C4-2B (cell line): ENCODE results near the gene MICU1.

Experiments
- H3K27ac ChIP-seq: fragments of 450-650 bp; 2 replicates; pipeline ENCODE4 v1.5.1; 2017
- CTCF ChIP-seq: fragments of 450-650 bp; conservative IDR thresholded peaks from 2 replicates; pipeline ENCODE4 v1.5.1; 2017; ENCODE audit warnings: mild to moderate bottlenecking
- ZFX ChIP-seq: fragments of 450-650 bp; IDR thresholded peaks from 2 replicates; pipeline ENCODE4 v1.6.1; 2017

MICU1 gene

GRCh38 chr10:72525689-72526088 lies 100.2 kb downstream of the MICU1 start:
- TF ChIP-seq ZFX, result no peak
- no peak for TF ChIP-seq CTCF
- H3K27ac ChIP-seq, result no peak overlapping the region

GRCh38 chr10:72525277-72525676 lies 100.6 kb downstream of the MICU1 start:
- TF ChIP-seq CTCF, result no peak
- TF ChIP-seq ZFX, result no peak
- no peak overlapping the region for H3K27ac ChIP-seq

- no peak overlapping the region for H3K27ac ChIP-seq
- no peak for TF ChIP-seq CTCF
- TF ChIP-seq ZFX, result no peak
Observed at GRCh38 chr10:72524489-72524888, 101.4 kb downstream of the MICU1 start.

- H3K27ac ChIP-seq, result no peak overlapping the region
- TF ChIP-seq ZFX (no peak), CTCF (no peak)
Observed at GRCh38 chr10:72523932-72524396, 101.9 kb downstream of the MICU1 start.

- no peak for TF ChIP-seq ZFX
- TF ChIP-seq CTCF, result no peak
- H3K27ac ChIP-seq, result no peak overlapping the region
Observed at GRCh38 chr10:72523062-72523461, 102.8 kb downstream of the MICU1 start.

- no peak for TF ChIP-seq CTCF
- TF ChIP-seq ZFX, result no peak
- H3K27ac ChIP-seq, result no peak overlapping the region
Observed at GRCh38 chr10:72517244-72517643, 108.6 kb downstream of the MICU1 start.

- no peak overlapping the region for H3K27ac ChIP-seq
- TF ChIP-seq ZFX, result no peak
- TF ChIP-seq CTCF, result no peak
Observed at GRCh38 chr10:72515455-72515854, 110.4 kb downstream of the MICU1 start.
